NCI-H526 treated with DMSO at 0.1 percent for 48 hours (cell line): ENCODE results near the gene NCR2.
"Not testable (repeated sequence)": the region's sequence is repeated elsewhere in the genome, so short reads cannot be mapped to it uniquely, and the experiment has no call there.

Experiments used
- DNase-seq: peaks from one replicate; lab custom pipeline; 2025; lab: John Stamatoyannopoulos, UW

Gene NCR2, protein sequence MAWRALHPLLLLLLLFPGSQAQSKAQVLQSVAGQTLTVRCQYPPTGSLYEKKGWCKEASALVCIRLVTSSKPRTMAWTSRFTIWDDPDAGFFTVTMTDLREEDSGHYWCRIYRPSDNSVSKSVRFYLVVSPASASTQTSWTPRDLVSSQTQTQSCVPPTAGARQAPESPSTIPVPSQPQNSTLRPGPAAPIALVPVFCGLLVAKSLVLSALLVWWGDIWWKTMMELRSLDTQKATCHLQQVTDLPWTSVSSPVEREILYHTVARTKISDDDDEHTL

DNA sequence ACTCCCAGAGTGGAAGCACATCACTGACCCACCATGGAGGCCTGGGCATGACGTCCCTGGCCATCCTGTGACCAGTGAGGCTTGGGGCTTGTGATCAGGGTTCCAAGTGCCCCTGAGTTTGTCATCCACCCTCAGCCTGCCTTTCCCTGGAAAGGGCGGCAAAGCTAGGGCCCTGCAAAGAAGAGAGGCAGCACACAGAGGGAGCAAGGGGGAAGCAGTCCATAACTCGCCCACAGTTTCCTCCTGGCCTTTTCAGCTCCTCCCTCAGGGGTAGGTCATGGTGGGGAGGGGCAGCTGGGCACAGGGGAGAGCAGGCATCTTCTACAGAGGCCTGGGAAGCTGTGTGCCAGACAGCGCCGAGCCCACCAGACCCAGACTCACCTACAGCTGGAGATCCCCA, at the start of gene NCR2:
TSS of gene NCR2 (plus strand) at position 313 of the 400 bp plus-strand sequence. CDS start 269 bp downstream, outside the sequence.
- no peak for DNase-seq

DNA sequence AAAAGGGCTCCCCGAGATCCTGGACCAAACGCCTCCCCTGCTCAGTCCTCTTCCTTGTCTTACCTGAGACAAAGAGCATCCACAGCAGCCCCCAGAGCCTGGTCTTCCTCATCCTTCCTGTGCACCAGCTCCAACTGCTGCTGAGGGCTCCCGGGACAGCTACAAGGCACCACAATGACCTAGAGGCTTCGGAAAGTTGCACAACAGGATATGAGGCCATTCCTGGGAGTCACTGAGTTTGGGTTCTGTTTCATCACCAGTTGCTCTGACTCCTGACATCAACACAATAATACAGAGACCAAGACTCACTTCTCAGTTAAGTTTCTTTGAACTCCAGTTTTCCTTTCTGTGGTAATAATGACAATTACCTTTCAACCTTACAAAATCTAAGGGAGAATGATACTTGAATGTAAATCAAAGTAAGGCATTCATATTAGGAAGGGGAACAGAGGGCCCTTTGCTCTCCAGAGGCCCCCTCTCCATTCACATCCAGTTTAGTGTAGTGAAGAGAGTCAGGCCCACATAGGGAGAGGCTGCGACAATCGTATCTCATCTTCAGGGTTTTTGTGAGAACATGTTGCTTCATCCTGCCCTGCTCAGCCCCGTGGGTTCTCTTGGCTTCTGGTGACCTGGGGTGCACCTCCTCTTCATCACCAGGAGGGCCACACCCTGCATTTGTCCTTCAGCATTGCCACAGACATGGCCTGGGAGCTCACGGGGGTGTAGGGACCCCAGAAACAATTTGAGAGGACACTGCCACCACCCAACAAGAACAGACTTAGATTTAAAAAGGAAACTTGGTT, 48.7 kb upstream of the NCR2 start, which contains the start of gene TREM1:
TSS of gene TREM1 (minus strand) at position 139 of the 803 bp plus-strand sequence. CDS start at position 112, 27 bp downstream.
- DNase-seq, result no peak

DNA sequence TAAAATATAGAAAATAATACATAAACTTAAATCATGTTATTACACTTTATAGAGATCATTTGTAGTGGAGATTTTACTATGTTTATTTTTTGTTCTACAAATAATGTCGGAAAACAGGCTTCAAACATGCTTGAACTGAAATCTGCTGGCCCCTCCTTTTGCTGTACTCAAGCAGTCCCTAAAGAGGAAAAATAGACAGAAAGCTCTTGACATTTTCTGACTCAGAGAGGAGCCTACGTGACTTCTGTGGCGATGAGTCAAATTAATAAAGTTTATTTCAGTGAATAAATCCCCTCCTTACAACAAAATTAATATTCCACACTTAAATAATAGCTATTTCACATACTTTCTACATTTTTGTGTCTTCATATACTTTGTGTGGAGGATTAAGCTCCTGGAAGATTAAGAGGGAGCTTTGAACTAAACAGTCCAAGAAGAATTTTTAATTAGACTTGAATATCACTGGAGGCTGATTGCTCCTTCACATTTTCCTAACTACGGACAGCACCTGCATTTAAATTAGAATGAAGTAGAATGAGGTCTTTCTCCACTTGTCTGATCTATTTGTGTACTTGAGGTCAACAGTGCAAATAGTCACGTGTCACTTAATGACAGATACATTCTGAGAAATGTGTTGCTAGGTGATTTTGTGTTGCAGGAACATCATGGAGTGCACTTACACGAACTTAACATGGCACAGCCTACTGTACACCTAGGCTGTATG, 47.2 kb upstream of the NCR2 start:
- DNase-seq, result peak; percentile 97

DNA sequence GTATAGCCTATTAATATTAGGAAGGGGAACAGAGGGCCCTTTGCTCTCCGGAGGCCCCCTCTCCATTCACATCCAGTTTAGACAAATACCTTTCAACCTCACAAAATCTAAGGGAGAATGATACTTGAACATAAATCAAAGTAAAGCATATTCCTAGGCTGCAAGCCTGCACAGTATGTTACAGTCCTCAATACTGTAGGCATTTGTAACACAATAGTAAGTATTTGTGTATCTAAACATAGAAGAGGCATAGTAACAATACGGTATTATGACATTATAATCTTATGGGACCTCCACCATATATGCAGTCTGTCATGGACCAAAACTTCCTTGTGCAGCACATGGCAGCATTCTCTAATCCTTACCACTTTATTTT, 46.7 kb upstream of the NCR2 start:
- DNase-seq, result no peak

DNA sequence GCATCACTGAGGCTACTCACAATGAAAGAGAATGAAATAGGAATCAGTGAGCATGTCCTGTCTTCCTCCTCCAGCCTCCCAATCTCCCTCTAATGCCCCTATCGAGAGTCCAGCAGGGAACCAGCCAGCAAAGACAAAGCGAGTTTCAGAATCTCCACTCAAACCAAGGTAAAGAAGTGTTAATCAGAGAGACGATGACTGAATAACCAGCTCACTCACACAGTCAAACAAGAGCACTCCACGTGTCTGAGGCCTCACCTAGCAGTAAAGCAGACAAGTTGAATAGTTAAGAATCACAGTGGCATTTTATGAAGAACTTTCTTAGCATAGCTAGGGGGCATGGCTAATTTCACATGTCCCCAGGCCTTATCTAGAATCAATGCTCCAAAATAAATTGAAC, 45.6 kb upstream of the NCR2 start:
- no peak for DNase-seq

DNA sequence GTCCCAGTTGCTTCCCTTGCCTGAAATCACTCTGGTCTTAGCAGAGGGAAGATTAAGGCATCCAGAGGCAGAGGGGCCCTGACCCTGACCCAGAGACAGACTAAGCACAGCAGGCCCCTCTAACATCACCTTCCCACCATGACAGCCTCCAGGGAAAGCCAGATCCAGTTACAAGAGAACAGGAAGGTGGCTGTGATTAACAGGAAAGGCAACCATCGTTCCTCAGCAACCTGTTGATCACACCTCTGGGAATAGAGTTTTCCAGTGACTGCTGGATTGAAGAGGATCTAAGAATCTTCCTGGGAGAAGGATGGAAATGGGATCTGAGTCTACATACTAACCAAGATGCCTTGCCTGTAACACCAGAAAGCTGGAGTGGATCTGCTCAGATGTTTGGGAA, 43.7 kb upstream of the NCR2 start:
- DNase-seq, result no peak

DNA sequence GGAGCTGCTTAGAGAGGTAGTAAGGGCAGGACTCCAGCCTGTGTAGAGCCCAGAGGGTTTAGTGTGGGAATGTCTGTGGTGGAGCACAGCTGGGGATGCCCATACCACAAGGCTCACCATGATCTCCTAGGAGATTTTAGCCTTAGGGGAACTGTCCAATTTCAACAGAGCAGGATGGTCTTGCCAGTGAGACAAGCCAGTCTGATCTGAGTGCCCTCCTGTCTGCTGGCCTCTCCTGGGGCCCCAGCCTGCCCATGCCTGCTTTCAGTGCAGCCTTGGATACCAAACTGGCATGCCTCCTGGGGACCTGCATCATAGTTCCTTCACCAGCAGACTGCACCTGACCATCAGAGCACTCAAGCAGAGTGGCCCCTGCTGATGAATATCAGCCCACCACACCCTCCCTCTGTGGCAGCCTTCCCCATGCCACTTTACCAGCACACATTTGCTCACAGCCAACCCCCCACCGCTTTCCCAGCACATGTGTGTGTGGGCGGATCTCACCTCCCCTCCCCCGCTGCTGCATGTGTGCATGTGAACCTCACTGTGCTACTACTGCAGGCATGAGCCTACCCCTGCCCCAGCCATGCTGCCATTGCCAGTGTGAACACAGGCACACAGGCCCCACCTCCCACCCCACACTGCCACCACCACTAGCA, 41.1 kb upstream of the NCR2 start:
- no peak for DNase-seq

DNA sequence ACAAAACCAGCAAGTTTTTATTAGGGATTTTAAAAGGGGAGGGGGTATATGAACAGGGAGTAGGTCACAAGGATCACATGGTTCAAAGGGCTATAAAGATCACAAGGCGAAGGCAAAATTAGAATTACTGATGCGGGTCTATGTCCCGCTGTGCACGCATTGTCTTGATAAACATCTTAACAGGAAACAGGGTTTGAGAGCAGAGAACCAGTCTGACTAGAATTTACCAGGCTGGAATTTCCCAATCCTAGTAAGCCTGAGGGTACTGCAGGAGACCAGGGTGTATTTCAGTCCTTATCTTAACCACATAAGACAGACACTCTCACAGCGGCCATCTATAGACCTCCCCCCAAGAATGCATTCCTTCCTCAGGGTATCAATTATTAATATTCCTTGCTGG, 38.2 kb upstream of the NCR2 start:
- DNase-seq, result not testable (repeated sequence)

DNA sequence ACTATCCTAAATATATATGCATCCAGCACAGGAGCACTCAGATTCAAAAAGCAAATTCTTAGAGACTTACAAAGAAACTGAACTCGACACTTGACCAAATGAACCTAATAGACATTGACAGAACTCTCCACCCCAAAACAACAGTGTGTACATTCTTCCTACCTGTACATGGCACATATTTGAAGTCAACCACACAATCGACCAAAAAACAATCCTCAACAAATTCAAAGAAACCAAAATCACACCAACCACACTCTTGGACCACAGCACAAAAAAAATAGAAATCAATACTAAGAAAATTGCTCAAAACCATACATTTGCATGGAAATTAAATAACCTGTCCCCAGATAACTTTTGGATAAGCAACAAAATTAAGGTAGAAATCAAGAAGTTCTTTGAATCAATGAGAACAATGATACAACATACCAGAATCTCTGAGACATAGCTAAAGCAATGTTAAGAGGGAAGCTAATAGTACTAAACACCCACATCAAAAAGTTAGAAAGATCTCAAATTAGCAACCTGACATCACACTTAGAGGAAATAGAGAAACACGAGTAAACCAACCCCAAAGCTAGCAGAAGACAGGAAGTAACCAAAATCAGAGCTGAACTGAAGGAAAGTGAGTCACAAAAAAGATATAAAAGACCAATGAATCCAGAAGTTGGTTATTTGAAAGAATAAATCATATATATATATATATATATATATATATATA, 36.5 kb upstream of the NCR2 start:
- no peak for DNase-seq

DNA sequence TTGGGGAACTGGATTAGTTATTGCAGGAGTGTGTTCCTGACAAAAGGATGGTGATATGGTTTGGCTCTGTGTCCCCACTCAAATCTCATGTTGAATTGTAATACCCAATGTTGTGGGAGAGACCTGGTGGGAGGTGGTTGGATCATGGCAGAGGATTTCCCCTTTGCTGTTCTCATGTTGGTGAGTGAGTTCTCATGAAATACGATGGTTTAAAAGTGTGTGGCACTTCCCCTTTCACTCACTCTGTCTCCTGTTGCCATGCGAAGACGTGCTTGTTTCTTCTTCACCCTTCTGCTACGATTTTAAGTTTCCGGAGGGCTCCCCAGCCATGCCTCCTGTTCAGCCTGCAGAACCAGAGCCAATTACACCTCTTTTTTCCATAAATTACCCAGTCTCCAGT, 32.8 kb upstream of the NCR2 start:
- DNase-seq, result no peak

DNA sequence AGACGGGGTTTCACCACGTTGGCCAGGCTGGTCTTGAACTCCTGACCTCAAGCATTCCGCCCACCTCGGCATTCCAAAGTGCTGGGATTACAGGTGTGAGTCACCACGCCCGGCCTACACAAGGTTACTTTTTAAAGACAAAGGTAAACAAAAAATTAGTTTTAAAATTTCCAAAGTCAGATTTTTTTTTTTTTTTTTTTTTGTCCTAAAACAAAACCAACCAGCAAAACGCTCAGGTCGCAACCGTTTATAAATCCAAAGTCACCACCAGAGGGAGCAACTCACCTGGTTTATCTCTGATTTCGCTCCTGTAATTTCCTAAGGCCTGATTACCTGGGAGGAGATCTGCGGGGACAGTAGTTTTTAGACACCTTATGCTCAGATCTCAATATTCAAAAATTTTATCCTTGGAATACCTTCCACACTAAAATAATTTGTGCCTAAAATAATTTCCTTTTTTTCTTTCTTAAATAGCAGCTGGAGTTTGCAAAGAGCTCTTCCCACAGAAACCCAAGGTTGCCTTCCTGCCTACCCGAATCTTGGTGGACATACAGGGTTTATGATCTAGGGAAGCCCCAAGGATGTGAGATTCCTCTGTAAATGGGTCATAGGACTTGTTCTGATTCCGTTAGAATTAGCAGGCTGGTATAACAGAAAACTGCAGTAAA, 29.1 kb upstream of the NCR2 start:
- DNase-seq, result peak; percentile 26

DNA sequence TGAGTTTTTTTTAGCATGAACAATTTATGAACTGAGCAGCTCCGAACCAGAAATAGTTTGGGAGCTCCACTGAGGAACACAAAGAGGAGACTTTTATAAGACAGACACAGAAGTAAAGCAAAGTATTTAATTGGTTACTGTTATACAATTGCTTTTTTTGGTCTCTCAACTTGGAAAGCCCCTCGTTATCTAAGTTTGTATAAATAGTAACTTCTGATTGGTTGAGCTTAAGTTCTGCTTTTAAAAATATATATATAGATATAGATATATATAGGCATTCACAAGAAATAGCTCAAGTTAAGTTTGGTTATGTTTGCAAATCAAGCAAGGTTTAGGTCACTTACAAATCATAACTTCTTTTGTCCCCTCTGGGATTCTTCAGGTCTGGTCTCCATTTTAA, 20.2 kb upstream of the NCR2 start:
- DNase-seq, result no peak

DNA sequence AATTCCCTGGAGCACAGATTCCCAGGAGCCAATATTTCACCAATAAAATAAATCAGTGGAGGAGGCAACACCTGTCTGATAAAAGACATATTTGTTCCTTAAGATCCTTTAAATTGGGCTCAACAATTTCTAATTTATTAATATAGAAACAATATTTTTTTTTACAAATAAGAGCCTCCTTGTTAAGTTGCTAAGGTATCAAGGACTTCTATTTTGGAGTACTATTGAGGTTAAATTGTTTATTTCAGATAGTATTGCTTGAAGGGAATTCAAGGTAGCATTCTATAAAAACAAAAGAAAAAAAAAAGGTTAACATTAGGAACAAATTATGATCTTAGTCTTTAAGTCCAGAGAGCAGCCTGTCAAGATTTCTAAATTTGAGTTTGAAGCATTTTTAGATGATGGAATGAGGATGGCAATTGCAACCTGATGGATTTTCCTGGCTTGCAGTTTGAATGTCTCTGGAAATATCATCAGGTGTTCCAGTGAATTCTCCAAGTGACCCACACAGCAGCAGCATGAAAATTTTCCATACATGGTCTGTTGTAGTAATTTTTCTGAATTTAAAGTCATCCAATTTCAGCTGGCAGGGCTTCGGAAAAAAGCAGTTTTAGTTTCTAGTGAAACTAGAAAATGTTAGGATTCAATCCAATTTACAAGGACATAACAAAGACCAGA, 19.3 kb upstream of the NCR2 start:
- no peak for DNase-seq

DNA sequence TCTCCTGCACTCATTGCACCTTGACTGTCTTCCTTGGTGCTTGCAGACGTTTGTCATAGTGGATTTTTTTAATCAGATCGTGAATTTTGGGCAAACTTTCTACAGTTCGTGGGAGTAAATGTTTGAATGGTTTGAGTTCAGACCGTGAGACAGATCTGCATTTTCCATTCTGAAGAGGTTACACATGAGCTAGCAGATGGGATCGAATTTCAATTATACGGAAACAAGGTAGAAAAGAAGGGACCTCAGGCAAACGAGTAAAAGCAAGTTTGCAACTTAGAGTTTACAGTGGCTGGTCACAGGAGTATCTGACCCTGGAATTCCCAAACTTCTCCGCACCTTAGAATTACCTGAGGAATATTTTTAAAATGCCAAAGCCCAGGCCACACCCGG, 17.2 kb upstream of the NCR2 start:
- DNase-seq, result peak; percentile 49

DNA sequence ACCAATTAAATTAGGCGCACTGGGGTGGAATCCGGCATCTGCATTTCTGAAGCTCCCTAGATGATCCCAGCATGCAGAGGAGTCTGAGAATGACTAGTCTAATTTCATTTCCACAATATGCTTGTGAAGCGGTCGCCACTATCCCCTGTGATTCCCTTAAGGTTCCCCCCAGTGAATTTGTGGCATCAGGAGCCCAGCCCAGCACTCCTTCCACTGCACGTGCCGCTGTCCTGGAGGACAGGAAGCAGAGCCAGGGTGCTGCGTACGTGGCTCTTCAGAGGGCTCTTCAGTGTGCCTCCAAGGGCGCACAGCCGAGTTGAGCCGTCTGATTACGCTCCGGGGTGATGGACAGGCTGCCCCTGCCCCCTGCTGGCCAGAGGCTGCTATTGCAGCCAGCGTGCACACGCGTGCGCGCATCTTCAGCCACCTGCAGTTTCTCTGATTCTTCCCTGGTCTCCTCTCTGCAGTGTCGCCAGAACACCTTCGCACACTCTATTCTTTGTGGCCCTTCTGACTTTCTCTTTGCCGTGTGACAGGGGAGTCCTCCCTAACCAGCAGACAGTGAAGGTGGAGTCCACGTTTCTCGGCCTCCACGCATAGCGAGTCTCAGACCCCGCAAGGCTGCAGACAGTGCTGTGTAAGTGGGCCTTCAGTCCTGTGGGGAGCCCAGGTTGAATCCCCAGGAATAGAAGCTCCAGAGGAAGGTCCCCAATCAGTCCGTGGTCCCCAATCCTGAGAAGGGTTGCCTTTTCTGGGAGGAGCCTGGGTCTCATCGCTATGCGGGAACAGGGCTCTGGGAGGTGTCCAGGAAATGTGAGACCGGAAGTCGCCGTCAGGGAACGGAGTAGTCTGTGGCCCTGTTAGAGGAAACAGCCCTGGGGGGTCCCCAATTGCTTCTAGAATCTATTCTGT, 16.5 kb upstream of the NCR2 start:
- peak; percentile 77 for DNase-seq

DNA sequence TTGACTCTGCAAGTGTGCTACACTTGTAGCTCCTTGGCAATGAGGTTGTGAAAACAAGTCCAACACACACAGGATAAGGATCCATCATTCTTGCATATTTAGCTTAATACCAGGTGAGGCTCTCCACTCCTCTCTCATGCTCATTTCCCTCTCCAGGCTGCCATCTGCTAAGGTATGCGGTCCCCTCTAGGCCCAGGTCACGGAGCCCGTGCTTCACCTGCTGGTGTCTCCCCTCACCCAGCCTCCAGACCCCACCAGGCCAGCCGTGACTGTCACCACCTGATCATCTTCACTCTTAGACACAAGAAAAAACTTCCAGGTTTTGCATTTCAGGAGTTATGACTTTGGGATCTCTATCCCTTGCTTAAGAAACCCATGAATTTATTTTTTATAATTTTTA, 14.2 kb upstream of the NCR2 start:
- DNase-seq, result no peak

DNA sequence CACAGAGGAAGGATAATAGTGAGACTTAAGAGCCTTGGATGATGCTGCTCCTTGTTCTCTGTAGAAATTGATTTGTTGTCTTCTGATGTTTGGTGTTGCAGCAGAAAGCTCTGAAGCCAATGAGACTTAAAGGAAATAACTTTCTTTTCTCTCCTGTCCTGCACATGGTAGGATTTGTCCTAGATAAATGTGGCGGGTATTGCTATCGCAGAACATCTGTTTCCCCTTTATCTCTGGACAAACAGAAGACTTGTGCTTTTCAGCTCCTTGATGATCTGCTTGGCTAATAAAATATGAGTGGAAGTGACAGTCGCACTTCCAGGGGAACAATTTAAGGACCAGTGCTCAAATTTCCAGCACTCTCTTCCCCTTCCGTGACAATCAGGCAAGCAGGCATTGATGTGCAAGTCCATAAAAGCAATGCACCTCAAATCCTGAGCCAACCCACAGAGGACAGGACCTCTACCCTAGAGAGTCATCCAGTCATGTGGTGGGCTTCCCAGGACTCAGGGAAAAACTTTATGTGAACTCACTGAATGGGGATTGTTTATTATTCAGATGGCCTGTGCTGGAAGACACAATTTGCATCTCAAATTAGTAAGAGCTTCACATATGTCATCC, 9.9 kb upstream of the NCR2 start:
- peak; percentile 36 for DNase-seq

DNA sequence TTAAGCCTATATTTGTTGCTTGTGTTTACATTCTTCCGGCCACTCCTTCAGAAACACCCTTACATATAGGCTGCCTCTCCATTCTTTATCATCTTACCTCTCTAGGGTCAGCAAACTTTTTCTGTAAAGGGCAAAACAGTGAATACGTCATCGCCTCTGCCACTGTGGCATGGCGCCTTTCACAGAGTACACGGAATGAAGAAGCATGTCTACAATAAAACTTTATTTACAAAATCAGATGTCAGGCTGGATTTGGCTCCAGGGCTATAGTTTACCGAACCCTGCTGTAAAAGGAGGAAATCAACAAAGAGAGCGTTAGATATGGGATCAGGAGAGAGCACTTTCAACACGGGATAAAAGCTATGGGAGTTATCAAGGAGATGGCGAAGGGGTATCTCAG, 9.3 kb upstream of the NCR2 start:
- DNase-seq, result peak; percentile 36

DNA sequence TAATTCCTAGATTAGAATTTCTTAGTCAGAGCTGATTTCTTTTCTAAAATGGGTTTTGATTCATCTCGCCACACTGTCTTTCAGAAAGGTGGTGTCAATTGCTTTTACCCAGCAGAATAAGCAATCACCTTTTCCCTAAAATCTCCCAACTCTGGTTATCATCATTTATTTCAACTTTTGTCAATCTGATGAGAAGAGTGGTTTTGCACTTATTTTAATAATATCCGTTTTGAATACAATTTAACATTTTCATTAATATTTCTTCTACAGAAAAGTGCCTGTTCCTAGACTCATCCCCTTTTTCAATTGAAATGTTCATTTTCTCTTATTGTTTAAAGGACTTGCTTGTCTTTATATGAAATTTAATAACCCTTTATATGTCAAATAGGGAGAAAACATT, 8.2 kb upstream of the NCR2 start:
- no peak for DNase-seq
